ENCODE measurements around the gene KAZN.
"Not testable (repeated sequence)": the region's sequence is repeated elsewhere in the genome, so short reads cannot be mapped to it uniquely, and the experiment has no call there.

KAZN gene

DNA sequence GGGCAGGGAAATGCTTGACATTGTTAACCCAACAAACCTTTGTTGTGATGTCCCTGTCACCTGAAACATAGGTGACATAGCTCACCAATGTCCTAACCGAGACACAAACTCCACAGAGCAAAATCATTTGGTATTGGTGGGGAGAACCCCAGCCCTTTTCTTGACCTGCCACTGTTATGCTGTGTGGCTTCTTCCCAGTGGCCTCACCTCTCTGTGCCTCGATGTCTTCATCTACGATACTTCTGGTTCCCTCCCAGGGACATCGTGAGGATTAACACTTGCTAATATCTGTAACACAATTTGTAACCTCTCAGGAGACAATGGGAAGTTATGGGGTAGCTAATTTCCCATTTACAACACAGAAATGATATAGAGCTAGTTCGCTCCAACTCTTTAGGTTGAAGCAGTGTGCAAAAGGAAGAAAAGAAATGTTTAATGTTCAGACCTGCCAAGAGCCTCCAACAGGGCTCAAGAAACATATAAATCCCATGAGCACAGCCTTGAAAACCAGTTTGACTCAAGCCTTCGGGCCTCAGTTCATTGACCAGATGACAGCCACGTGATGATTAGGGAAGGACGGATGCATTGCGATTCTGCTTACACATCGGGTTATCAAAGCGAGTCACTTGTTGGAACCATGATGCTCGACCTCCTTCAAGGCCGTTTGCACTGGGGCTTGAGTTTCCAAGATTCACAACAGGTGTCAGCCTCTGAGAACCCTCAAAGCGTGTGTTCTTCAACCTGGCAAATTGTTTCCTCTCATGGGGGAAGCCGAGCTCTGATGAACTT lies 517.3 kb downstream of the KAZN start:
- no peak for DNase-seq (ENCODE audit: low read depth)

DNA sequence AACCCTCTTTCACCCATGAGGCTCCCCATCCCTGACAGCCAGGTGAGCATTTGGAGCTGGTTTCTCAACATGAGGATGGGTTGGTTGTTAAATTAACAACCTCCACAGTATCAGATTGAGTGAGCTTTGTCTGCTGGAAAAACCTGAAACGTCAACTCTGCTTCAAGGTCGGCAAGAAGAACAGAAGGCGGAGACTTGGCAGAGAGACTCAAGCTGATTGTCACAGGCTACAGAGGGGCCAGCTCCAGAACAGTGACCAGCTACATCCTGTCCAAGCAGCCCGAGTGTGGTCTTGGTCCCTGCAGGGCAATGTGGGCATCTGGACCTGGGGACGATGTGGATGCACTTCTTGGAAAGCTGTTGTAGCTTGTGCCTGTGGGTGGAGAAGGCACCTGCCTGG lies 518.5 kb downstream of the KAZN start:
- no peak for DNase-seq (ENCODE audit: low read depth)

DNA sequence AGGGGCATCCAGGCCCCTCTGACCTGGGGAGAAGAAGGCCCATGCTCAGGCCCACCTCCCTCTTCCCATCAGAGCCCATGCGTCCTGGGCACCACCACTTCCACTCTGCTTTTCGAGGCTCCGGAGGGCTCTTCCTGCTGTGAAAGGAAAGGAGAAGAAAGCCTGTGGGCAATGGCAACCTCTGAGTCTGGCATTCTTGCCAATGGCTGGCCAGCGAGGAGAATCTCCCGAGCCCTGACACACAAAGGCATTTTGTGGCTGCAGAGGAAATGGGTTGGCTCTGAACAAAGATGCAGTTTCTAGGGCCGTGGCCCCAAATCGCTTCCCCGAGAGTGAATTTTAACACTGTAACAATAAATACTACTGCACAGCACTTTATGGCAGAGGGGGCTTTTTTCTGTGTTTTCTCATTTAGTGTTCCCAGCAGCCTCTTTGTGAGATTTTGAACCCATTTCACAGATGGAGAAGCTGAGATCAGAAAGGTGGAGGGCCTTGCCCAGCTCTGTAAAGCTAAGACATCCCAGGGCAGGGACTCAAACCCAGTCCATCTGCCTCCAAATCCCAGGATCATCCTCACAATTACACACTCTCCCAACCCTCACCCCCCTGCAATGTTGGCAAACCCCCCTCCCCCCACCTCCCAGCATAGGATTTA lies 519.3 kb downstream of the KAZN start:
- no peak for DNase-seq (ENCODE audit: low read depth)

DNA sequence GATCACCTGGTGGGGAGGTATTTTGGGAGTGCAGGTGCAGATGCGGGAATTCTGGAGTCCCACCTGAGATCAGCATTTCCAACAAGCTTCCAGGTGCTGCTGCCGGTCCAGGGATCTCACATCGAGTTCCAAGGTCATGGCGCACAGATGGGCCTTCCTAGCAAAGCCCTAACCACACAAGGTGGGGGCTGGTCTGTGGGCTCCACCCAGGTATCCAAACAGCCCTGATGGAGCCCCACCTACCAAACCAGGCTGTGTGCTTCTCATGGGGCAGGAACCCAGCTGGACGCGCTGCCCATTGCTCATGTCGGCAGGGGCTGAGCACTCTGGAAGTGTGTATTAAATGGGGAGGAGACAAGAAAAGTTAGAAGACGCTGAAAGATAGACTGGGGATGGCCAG lies 520.1 kb downstream of the KAZN start:
- no peak for DNase-seq (ENCODE audit: low read depth)

DNA sequence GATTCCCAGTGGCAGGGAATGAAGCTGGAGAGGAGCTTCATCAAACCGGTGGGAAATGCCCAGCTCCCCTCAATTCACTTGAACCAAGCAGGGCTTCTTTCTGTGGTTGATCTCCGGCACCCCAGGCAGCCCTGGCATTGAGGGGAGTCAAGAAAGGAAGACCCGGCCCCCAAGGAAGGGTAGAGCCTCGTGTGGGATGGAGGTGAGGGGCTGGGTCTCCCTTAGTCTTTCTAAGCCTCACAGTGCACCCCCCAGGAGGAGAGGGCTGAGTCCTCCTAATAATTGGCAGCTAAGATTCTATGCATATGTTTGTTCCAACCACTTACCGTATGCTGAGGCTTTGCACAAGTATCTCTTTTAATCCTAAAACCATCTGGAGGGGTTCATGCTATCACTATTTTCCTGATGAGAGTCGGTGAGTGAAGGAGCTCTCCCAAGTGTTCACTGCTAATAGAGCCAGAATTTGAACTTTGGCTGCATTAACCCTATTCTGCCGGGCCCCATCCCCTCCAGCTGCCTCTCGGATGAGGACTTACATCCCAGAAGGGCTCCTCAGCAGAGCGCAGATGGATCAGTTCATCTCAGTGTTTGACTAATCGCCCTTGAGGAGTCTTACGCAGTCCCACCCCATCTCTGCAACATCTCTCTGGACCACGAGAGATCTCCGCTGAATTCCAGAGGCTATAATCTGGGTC lies 521.9 kb downstream of the KAZN start:
- no peak for DNase-seq (ENCODE audit: low read depth)

- no peak for DNase-seq (ENCODE audit: low read depth)
Measured at GRCh38 chr1:15122331-15122730, 523.8 kb downstream of the KAZN start.

GRCh38 chr1:15123270-15123669 lies 524.8 kb downstream of the KAZN start:
- DNase-seq (ENCODE audit: low read depth), result no peak

- no peak for DNase-seq (ENCODE audit: low read depth)
Measured at GRCh38 chr1:15123925-15124324, 525.4 kb downstream of the KAZN start.

DNA sequence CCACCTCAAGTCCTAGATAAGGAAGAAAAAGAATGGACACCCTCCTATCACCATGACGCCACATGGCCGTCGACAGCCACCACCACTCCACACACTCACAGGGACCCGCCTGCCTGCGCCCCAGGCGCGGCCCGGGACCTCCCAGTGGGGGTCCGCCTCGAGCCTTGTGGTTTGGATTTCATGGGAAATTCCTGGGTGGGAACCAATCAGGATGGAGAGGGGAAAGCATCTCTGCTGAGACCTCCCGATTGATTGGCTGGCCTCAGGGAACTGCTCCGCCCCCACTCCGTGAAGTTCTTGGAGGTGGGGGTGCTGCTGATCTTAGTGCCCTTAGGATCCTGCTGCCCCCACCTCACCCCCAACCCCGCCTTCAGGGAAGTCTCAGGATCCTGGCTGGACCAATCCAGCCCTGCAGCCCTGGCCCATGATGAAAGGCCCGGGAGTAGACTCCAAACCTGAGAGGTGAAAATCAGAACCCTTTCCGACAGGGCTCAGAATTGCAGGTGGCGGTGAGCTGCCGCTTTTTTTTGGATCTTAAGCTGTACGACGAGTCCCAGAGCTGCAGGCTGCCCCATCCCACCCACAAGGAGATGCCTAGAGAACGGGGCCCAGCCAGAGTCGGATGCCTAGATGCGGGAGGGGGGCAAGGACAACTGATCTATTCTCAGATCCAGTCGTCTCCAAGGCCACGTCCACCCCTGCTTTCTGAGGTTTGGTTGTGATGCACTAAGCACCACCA lies 526.0 kb downstream of the KAZN start:
- no peak for DNase-seq (ENCODE audit: low read depth)

GRCh38 chr1:15125101-15125745 lies 526.7 kb downstream of the KAZN start:
- DNase-seq (ENCODE audit: low read depth), result no peak

- no peak for DNase-seq (ENCODE audit: low read depth)
Measured at GRCh38 chr1:15128077-15128476, 529.6 kb downstream of the KAZN start.

DNA sequence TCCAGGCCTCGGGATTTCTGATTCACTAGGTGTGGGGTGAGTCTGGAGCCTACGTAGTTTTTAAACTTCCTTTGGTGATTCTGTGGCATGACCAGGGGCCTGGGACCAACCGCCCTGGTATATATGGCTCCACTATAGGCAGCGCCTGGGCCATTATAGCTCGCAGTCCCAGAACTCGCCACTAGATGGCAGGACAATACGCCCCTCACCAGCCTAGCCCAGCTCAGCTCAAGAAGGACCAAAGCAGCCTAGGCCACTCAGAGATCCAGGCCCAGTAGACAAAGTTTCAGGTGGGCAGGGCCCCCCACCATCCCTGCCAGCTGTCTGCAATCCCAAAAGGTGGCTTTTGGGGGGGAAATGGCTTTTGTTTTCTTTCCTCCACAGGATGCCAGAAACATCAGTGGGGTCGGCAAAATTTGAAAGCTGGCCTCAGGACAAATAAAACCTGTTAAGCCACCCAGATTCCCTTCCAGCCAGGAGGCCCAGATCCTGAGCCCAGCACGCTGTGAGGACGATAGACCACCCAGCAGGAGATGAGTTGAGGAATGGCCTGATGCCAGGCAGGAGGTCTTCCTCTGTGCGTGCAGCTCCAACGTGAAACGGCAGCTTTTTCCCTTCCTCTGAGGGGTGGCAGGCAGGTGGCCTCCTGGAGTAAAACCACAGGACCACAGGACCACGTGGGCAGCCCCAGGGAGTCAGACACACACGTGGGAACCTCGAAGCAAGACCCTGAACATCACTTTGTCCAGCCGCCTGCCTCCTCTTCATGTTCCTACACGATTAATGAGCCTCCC lies 530.2 kb downstream of the KAZN start:
- peak; percentile 34 for DNase-seq (ENCODE audit: low read depth)

DNA sequence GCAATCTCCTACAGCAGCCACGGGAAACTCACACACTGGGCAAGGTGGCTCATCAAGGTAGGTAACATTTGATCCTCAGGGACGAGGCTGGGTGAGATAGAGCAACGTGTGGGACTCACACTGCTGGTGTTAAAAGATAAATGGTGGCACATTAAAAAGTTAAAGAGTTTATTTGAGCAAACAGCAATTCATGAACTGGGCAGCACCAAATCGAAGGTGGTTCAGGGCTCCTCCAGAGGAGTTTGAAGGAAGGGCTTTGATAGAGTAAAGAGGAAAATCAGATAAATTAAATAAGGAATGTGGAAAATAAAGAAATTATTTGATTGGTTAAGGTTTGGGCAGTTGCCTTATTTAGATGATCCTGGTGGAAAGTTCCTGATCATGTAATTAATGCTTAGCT lies 531.5 kb downstream of the KAZN start:
- DNase-seq (ENCODE audit: low read depth), result no peak

DNA sequence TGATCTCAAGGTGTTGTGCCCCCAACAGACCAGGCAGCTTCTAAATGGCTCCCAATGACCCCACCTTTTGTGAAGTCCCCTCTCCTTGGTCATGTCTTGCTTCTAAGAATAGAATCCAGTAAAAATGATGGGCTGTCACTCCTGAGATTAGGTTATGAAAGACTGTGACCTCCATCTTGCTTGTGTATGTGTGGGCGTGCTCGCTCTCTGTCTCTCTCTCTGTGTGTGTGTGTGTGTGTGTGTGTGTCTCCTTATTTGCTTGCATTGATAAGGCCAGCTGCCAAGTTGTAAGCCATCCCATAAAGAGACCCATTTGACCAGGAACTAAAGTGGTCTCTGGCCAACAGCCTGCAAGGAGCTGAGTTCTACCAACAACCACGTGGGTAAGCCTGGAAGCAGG lies 532.1 kb downstream of the KAZN start:
- DNase-seq (ENCODE audit: low read depth), result no peak

- no peak for DNase-seq (ENCODE audit: low read depth)
Measured at GRCh38 chr1:15132965-15133364, 534.5 kb downstream of the KAZN start.

GRCh38 chr1:15134285-15134684 lies 535.8 kb downstream of the KAZN start:
- no peak for DNase-seq (ENCODE audit: low read depth)

DNA sequence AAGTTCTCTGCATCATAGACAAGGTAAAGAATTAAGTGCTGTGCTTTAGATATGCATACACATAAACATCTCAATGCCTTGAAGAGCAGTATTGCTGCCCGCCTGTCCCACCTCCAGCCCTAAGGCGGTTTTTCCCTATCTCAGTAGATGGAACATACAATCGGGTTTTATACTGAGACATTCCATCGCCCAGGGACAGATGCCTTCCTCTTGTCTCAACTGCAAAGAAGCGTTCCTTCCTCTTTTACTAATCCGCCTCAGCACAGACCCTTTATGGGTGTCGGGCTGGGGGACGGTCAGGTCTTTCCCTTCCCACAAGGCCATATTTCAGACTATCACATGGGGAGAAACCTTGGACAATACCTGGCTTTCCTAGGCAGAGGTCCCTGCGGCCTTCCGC lies 537.1 kb downstream of the KAZN start:
- DNase-seq (ENCODE audit: low read depth), result not testable (repeated sequence)

DNA sequence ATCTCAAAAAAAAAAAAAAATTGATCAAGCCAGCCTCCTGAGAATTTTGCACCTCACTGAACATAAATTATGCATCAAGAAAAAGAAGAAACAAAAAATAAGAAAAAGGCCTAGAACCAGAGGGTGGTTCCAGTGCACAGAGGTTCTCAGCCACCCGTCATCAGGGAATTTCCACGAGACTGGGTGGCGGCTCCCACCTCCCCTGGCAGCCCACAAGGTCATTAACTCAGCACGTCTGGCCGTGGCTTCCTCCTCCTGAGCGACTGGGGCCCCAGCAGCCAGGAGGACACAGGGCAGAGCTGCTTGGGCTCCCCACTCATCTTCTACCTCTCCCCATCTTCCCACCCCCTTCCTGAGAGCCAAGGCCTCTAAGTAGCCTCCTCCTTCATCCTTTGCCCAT lies 539.3 kb downstream of the KAZN start:
- no peak for DNase-seq (ENCODE audit: low read depth)

DNA sequence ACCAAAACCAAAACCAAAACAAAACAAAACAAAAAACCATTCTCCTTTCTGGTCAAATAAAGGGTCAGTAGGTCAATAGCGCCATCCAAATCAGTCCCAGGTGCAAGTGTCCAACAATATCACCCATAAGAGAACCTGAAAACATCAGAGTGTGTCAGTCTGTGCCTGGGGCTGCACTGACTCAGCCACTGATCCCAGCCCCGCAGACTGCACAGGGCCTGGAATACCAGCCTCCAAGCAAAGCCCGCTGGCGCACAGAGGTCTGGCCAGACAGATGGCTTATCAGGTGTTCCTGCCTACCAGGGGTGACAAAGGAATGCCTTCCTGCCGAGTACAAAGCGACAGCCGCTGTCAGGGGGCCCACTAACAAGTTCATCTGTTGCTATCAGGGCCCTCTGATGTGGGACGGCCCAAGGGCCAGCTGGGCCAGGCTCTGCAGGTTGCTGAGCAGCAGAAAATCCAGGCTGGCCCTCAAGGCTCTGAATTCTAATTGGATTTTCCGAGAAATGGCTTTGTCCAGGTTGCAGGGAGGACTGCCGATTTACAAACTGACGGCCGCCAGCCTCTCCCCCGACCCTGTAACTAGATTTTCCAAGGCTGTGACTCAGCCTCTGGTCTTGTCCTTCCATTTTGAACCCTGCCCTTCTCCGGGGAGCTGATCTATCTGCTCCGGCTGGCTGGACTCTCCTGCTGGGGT lies 541.3 kb downstream of the KAZN start:
- no peak for DNase-seq (ENCODE audit: low read depth)

- DNase-seq (ENCODE audit: low read depth), result no peak
Measured at GRCh38 chr1:15141935-15142539, 543.6 kb downstream of the KAZN start.

All from activated T-helper 1 cell treated with Interleukin-2 at 50 U/mL for 16 hours (primary cell).